Tibial artery (tissue), 4 donors: ENCODE data around the gene NCKAP5.

Experiments
- DNase-seq, 2 donors: peaks; one replicate each; pipeline ENCODE4 v3.0.0-alpha.2; 2019
- H3K27ac ChIP-seq, 2 donors: fragments of 200-600 bp; sonication (generic) in 1 of 2; 1 replicate in 1 of 2; 2 replicates in 1 of 2; pipeline ENCODE4 v1.5.1; 2018 to 2019; ENCODE audit warnings: mild to moderate bottlenecking in 1 of 2
- H3K27me3 ChIP-seq, 2 donors: fragments of 200-600 bp; sonication (generic) in 1 of 2; one replicate each; pipeline versions ENCODE4 v1.5.1 to v1.6.0; 2016 to 2019
- H3K36me3 ChIP-seq, 3 donors: fragments of 200-600 bp; sonication (generic) in 2 of 3; one replicate each; pipeline ENCODE4 v1.5.1; 2016 to 2019; ENCODE audit warnings: mild to moderate bottlenecking in 2 of 3
- H3K4me1 ChIP-seq, 4 donors: fragments of 200-600 bp; sonication (generic) in 2 of 4; 1 replicate in 3 of 4; 2 replicates in 1 of 4; pipeline ENCODE4 v1.5.1; 2016 to 2019
- H3K4me3 ChIP-seq, 2 donors: fragments of 200-600 bp; sonication (generic) in 1 of 2; 1 replicate in 1 of 2; 2 replicates in 1 of 2; pipeline ENCODE4 v1.5.1; 2018 to 2019; ENCODE audit warnings: mild to moderate bottlenecking in 2 of 2
- H3K9me3 ChIP-seq, 3 donors: fragments of 200-600 bp; sonication (generic) in 1 of 3; one replicate each; pipeline ENCODE4 v1.5.1; 2016 to 2019
- intact Hi-C: fragments of 100-400 bp; cut with DNase I; formaldehyde crosslinking; loops from one replicate; pipeline ENCODE4 v1.15.0; 2023; ENCODE audit warnings: low total_unique reads
- TF ChIP-seq, protein P1 (sequence below), 2 experiments: fragments of 200-600 bp in 1 of 2; fragments of 450-650 bp in 1 of 2; IDR thresholded peaks; one replicate each; pipeline ENCODE4 v1.5.1; 2017 to 2019; ENCODE audit warnings: antibody characterized with exemption in 2 of 2, mild to moderate bottlenecking in 1 of 2, moderate library complexity in 1 of 2

Gene NCKAP5

DNA sequence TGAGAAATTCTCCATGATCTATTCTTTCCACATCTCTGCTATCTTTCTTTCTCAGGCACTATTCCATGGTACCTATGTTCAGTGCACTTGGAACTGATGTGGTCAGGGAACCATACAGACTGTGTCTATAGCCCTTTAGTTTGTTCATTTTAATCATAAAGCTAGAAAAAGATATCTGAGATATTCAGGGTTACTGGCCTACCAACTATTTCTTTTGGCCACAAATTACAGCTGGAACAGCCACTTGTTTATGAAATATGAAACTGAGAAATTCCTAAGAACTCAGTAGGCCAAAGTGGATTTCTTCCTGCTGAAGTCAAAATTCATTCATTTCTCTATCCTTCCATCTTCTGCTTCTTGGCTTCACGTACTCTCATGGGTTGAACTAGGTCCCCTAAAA lies 875.4 kb downstream of the NCKAP5 start:
- H3K36me3 ChIP-seq = no peaks in the 10 kb centered on the region
- H3K9me3 ChIP-seq = no peaks in the 10 kb centered on the region
- TF ChIP-seq, protein P1, sequence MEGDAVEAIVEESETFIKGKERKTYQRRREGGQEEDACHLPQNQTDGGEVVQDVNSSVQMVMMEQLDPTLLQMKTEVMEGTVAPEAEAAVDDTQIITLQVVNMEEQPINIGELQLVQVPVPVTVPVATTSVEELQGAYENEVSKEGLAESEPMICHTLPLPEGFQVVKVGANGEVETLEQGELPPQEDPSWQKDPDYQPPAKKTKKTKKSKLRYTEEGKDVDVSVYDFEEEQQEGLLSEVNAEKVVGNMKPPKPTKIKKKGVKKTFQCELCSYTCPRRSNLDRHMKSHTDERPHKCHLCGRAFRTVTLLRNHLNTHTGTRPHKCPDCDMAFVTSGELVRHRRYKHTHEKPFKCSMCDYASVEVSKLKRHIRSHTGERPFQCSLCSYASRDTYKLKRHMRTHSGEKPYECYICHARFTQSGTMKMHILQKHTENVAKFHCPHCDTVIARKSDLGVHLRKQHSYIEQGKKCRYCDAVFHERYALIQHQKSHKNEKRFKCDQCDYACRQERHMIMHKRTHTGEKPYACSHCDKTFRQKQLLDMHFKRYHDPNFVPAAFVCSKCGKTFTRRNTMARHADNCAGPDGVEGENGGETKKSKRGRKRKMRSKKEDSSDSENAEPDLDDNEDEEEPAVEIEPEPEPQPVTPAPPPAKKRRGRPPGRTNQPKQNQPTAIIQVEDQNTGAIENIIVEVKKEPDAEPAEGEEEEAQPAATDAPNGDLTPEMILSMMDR (IDR thresholded peaks at IDR 0.05) = no peak
- H3K4me3 ChIP-seq = no peak overlapping the region
- DNase-seq = no peak
- H3K27me3 ChIP-seq = no peaks in the 10 kb centered on the region
- intact Hi-C loops = no loop called here
- H3K27ac ChIP-seq = no peak overlapping the region
- H3K4me1 ChIP-seq = peaks cover 0 to 5% (median 0%) of the 10 kb centered on the region in 4 donors

DNA sequence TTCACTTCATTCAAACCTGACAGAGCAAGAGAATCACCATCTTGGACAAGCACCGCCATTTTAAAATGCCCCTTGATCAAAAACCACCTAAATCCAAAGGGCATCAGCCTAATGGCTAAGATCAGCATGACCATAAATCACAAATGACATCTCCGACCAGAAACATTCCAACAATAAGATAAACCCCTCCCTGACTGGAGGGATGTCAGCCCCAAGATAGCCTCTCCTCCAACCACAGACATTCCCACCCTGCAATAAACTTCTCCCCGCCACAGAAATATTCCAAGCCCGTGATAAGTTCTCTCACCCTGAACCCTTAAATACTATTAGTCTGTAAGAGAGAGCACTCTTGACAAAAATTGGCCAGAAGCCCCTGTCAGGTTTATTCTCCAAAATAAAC lies 876.7 kb downstream of the NCKAP5 start:
- Histone ChIP-seq H3K4me1 (peaks cover 0 to 5% (median 0%) of the 10 kb centered on the region in 4 donors), H3K36me3 (no peaks in the 10 kb centered on the region), H3K9me3 (no peaks in the 10 kb centered on the region), H3K4me3 (no peak overlapping the region), H3K27me3 (no peaks in the 10 kb centered on the region), H3K27ac (no peak overlapping the region)
- intact Hi-C loops = no loop called here
- TF ChIP-seq, protein P1 (IDR thresholded peaks at IDR 0.05) = no peak
- DNase-seq = no peak

DNA sequence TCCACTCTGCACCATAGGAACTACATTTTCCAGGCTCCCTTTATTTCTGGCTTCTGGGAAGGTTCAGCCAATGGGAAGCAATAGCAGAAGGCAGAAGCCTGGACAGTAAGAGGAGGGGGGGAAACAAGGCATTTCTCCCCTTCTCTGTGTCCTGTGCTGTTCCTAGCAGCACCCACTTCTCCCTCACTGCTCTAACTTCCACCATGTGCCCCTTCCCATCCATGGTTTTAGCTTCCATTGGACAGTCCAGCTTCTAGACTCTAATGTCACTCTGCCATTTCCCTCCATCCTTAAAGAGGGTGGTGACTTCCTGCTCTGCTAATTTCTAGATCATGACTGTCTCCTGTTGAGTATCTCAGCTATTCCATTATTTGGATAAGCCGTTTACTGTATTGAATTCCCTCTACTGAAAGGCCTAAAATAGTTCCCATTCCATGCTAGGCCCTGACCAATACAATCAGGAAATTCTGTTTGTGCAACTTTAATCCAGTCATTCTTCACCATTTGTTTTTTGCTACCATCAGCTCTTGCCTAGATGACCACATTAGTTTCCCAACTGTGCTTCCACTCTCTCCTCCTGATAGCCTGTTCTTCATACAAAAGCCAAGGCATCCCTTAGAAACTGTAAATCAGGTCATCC lies 877.5 kb downstream of the NCKAP5 start:
- H3K9me3 ChIP-seq = no peaks in the 10 kb centered on the region
- DNase-seq = no peak
- peaks cover 0 to 5% (median 0%) of the 10 kb centered on the region in 4 donors for H3K4me1 ChIP-seq
- H3K27me3 ChIP-seq = no peaks in the 10 kb centered on the region
- TF ChIP-seq, protein P1 (IDR thresholded peaks at IDR 0.05) = no peak
- H3K27ac ChIP-seq = no peak overlapping the region
- intact Hi-C loops = no loop called here
- H3K4me3 ChIP-seq = no peak overlapping the region
- no peaks in the 10 kb centered on the region for H3K36me3 ChIP-seq

DNA sequence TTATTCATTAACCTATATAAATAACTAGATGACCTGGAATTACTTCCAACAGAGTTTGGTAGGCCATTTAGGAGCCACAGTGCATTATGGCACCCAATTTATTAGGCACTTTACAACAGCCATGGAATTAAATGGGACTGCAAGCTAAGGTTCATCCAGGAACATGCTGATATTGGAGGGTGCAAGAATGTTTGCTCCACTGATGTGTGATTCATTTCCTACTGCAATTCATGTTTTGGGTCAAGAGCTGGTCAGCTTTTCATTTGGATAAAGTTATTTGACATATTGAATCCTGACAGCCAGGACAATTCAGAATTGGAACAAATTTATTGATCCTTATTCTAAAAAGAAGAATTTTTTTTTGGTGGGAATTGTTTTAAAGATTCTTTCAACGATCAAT lies 886.5 kb downstream of the NCKAP5 start:
- no peak for DNase-seq
- Histone ChIP-seq H3K27ac (no peak overlapping the region), H3K4me1 (no peaks in the 10 kb centered on the region), H3K4me3 (no peak overlapping the region), H3K36me3 (no peaks in the 10 kb centered on the region), H3K9me3 (no peaks in the 10 kb centered on the region), H3K27me3 (no peaks in the 10 kb centered on the region)
- intact Hi-C loops = no loop called here
- TF ChIP-seq, protein P1 (IDR thresholded peaks at IDR 0.05) = no peak

DNA sequence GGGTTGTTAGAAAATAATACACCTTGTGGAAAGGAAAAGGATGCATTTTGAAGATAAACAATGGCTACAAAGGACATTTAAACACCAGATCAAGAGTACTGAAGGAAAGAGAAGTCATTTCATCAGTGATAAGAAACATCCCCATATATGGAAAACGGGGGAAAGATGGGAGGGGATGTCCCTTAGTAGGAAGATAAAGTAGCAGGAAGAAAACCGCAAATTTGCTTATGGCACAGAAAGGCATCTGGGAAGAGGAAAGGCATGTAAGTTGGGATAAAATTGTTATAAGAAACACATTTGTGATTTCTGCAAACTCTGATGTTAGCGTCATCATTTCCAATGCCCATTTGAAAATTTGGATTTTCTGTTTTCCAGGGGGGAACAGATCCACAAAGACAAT lies 887.7 kb downstream of the NCKAP5 start:
- intact Hi-C loops = no loop called here

More for the DNA sequence above, 887.7 kb downstream of the NCKAP5 start:
- Histone ChIP-seq H3K27ac (no peak overlapping the region), H3K36me3 (no peaks in the 10 kb centered on the region), H3K4me3 (no peak overlapping the region), H3K4me1 (no peaks in the 10 kb centered on the region), H3K9me3 (no peaks in the 10 kb centered on the region), H3K27me3 (no peaks in the 10 kb centered on the region)
- DNase-seq = no peak
- TF ChIP-seq, protein P1 (IDR thresholded peaks at IDR 0.05) = no peak
